GM18867 (cell line): ENCODE results near the gene ZIC4.

ENCODE experiments used
- ATAC-seq: cut with Tn5 transposase; IDR thresholded peaks from one replicate; pipeline ENCODE4 v1.9.1; 2021; ENCODE audit warnings: mild to moderate bottlenecking, moderate library complexity; ENCODE audit not compliant: unreplicated experiment

ZIC4 gene

DNA sequence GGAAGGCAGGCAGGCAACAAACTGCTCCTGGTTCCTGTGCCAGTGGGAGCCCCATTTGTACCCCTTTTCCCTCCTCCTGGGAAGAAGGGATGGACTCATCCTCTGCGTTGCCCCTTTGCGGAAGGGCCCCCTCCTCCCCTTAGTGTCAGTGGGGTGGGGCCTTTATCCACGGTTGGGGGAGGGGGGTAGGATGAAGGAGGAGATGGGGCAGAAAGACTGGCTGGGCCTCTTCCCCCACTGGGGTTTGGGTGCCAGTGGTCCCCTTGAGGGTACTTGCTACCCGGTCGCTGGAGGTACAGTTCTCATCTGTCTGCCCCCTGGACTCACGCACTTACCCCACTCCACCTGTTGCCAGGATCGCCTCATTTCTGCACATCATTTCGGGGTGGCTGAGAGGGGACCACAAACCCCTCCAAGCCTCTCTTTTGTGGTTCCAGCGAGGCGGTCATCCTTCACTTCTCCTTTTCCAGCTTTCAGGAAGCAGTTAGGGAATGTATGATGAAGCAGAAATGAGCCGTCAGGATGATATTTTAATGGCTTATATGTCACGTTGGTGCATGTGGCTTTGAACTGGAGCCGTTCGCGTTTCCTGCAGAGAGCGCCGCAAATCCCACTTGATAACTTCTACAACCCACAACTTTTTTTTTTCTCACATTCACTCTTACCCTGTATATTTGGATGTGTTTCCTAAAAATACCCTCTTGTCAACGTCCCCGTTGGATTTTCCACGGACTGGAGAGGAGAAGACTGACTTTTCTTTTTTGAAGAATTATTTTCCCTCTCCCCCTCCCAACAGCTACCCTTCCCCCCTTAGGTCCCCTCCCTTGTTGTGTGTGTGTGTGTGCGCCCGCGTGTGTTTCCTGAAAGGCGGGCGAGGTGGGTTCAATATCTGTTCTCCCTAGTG, at the start of gene ZIC4:
Gene ZIC4, minus strand, starts transcription at position 516 of the 904 bp plus-strand sequence. CDS start 3,746 bp downstream, outside the sequence.
- ATAC-seq = no peak

DNA sequence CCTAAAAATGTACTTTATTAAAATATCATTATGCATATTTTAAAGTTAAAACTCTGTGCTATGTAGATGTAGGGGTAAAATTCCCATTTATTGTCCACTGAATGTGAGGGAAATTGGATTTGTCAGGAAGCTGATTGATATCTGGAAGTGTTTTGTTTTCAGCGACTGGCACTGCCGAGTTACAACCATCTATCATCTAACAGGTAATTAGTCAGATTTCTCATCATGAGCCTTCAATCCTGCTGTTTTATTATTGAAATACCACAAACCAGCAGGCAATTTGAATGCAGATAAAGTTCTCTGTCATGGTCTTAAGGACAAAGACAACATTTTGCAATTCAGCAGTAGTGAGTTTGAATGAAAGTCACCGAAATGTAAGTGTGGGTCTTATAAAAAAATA, 43.3 kb upstream of the ZIC4 start:
- ATAC-seq = no peak

DNA sequence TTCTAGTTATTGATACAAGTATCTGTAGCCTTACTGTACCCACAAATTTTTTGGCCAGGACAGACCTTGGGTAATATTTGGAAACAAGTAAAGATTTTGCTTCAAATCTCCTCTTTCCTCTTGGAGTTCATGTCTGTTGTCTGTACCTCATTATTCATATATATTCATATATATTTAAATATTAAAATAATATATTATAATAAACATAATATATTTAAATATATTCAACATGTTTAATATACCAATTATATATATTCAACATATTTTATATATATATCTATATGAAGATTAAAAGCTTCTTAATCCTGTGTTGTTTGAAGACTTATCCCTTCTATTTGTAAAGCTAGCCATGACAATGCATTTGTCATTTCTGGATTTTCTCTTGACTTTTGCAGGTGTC, 40.9 kb upstream of the ZIC4 start:
- no peak for ATAC-seq

DNA sequence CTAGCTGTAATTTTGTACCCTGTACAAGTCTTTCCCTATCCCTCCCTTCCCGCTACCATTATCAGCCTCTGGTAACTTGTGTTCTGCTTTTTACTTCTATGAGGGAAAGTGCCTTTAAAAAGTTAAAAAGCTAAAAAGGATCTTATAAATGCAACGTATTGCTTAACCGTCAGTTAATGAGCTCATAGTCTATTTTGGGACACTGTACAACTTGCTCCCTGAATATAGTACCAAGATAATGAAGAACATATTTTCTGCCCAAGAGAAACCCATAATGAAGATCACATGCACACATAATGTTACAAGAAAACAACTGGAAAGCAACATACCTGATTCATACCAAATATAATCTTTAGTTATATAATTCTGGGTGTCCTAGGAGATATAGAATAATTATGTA, 25.4 kb upstream of the ZIC4 start:
- no peak for ATAC-seq

DNA sequence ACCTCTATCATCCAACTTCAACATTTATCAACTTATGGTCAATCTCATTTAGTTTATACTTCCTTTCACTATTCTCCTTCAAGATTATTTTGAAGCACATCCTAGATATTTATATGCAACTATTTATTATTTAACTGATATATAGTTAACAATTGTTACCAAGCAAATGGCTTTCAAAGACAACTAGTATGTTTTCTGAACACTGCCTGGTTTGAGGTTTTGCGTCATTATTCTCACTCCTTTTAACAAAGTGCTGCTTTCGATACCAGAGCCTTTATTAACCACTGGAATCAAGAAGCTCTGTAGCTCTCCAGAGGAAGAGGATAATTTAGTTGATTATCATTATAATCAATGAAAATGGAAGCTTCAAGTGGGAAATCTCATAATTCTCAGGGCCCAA, 22.4 kb upstream of the ZIC4 start:
- no peak for ATAC-seq

DNA sequence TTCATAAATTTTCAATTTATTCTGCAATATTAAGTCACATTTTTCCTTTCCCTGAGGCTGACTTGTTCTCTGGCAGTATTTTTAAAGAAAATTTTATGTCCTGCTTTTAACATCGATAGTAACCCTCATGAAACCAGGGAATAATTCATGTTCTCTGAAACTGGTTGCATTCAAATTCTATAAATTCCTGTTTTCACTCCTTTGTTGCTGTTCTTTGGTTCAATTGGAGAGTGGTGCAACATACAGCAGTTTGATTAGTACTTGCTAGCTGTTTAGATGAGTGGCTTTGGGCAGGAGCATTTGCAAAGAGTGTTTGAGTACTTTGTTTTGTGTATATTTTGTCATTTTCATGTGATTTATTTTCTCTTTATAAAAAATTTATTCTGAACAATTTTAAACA, 22.0 kb upstream of the ZIC4 start:
- ATAC-seq = no peak

DNA sequence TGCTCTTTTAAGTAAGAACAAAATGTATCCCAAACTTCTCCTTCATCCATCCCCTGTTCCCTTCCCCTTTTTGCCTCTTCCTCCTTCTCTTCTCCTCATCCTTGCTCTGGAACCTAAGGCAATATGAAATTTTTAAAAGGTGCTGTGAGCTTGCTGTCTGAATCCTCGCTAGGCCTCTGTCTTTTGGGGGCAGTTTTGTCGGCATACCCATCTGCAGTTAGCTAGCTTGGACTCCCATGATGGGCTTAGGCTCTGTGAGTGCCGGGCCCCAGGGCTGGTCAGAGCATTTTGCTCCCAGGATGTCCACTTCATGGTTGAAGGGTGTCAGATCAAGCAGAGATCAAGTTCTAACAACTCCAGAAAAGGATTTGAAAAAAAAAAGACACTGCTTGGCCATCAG, 21.4 kb upstream of the ZIC4 start:
- no peak for ATAC-seq

DNA sequence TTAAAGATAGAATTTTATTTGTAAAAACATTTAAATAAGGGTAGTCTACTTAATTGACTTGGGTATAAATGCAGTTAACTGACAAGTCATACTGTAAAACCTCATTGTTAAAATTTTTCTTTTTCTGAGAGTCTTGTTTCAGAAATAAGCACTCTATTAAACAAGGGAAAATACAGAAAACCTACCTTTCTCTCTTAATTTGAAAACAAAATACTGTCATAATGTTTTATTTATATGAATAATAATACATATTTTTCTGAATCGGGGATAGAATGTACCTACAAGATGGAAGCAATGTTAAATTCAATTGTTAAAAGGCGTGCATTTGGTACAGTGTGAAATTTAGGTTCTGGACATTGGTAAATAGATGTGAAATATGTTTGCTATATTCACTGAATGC, 20.6 kb upstream of the ZIC4 start:
- no peak for ATAC-seq

DNA sequence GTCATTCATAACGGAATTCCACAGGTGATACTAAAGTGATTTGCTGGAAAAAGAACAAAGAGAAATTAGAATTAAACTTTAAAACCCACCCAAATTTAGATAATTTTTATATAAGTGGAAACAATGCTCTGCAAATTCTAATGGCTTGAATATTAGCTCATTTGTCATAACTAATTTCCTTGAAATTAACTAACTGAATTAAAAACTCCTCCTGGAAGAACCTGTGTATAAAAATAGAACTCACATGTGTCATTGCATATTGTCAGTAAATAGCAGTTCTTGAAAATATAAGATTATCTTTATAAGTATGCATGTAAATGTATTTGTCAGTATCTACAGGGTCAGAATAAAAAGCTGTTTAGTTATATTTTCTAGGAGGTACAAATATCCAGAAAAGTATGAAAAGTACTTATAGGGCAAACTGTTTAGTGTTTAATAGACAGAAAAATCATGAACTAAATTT, 19.1 kb upstream of the ZIC4 start:
- no peak for ATAC-seq

DNA sequence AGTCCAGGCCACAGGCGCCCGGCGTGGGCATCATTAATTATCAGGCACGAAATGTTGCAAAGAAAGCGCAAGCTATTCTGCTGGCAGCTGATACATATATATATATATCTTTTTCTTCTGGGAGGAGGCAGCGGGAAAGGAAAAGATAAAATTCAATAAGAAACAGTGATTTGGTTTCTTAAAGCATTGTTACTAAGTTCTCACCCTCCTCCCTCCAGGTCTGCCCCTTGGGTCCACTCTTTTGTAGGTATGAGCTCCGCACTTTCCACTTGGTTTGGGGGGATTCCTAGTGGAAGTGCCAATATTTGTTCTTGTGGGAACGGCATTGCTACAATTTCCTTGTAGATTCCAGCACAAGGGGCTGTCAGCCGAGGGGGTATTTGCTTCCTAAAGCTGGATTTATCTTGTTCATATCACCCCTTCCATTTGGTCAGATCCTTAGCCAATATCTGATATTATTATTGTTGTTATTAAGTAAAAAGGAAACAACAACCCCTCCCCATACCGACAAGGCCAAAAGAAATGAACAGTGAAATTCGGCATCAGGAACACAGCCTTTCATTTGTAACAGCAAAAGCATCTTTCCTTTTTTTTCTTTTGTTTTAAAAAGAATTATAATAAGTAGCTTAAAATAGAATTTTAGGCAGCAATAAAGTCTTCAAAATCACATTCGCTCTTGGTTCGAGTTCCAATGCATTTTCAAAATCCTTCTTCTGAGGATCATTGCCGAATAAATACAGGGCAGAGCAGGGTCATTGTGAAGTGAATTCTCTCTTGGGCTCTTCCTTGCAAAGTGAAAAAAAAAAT, 18.4 kb upstream of the ZIC4 start:
- ATAC-seq = no peak

DNA sequence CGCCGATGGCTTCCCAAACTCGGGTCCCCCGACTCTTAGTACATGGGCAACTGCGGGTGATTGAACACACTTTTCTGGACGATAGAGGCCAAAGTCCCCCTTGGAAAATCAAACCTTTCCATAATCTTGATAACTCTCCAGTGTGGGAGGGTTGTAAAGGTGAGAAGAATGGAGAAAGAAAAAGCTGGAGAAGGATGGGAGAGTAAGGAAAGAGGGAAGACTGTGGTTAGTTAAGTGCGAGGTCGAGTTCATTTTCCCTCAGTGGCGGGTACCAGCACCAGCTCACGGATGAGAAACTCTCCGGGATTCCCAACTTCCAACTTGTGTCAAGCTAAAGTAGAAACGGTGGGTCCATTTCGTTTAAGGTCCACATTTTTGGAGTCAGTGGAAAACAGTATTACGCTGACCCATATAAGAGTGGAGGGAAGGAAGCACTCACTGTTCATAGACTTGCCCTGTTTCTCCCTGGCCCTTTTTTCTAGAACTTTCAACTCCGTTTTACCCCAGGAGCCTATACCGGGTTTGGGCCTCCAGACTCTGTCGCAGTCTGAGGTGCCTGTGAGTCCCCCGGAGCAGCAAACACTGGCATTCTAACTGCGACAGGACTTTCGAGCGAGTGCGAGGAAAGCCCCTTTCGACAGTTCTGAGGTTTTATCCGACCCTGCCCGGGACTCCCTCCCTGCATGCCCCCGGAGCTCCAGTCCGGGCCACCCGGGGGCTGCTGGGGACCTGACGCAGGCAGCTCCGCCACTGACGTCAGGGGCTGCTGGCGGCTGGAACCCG, 17.6 kb upstream of the ZIC4 start:
- ATAC-seq = no peak

DNA sequence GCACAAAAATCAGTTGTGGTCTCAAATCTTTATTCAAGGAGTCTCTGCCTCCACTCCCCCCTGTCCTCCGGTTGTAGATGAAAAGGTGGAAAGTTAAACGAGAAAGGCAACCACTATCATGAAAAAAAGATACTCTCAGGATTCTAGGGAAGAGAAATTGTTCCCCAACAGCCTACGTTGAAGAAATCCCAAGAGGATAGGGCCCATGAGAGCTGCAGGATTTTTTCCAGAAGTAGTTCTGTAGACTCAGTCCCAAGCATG, 17.1 kb upstream of the ZIC4 start:
- no peak for ATAC-seq

DNA sequence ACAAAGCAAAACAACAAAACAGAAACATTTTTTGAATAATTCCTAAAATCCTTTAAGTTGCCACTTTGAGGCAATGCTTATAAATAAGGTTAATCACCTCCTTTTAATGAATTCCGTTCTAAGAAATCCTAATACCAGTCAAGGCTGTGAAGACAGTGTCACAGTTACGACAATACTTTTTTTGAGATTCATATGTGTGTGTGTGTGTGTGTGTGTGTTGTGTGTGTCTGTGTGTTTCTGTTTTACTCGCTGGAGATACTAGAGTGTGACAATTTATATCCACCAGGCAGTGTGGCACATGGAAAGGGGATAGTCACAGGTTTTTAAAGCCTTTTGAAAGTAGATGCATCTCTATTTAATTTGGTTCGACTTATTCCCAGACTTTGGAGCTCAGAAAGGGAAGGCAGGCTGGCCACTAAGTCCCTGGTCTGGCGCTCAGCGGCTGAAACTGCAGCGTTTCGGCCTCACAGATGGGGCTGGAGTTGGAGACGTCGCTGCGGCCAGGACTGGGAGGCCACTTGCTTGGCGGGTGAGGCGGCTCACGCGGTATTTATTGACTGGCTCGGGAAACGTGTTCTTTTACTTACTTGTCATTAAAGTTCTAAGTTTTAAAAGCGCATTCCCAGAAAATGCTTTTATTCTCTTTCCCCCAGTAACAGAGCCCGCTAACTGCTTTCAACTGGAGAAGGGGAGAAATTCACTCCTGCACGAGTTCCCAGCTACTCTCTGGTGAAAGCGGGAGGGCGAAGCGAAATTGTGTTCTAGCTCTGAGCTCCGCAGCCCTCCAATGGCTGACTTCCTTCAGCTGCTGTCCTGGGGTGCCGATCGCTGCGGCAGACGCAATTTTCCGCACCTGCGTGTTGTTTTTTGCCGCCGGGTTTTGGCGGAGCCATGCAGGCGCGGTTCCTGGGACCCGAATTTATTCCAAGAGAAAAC, 16.5 kb upstream of the ZIC4 start:
- no peak for ATAC-seq

DNA sequence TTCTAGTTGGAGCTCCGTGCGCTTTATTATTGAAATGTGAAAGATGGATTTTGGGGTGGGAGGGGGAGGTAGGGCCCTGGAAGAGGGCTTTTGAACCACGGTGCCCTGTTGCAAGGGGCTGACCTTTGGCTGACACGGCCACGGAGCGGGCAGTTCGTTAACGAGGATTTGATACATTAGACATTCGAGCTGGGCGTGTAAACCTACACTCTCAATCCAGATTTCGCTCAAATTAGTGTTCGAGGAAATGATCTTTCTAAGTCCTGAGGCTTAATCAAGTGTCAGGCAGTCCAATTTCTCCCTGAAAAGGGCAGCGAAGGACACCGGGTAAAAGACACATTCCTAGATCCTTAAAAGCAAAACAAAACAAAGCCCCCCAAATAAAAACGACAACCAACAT, 15.9 kb upstream of the ZIC4 start:
- ATAC-seq = no peak

DNA sequence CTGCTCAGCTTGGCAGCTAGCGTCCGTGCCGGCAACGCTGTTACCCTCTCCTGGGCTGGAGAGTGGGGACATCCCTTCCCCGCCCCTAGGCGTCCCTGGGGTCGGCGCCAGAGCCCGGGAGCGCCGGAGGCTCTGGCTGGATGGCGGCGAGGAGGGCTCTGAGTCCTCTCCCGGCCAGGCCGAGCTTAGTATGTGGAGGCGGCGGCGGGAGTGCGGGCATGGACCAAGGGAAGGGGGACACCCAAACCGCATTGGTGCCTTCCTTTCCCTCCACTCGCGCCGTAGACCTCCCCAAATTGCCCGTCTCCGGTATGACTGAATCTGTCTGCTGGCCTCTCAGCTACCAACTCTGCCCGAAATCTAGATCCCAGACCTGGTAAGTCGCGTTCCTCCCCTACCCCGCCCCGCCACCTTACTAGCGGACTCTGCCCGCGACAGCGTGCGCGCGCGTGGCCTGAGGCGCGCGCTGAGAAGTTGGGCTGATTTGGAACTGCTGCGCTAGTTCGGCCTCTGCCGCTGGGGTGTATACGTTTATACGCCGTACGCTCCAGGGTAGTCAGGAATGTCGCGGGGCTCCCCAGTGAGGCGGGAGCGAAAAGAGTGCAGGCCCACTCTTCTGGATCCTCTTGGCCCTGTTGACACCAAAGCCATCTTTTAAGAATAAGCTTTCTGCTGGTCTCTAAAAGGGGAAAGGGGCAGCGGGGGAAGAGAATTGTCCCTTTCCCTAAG, 15.0 kb upstream of the ZIC4 start:
- no peak for ATAC-seq

DNA sequence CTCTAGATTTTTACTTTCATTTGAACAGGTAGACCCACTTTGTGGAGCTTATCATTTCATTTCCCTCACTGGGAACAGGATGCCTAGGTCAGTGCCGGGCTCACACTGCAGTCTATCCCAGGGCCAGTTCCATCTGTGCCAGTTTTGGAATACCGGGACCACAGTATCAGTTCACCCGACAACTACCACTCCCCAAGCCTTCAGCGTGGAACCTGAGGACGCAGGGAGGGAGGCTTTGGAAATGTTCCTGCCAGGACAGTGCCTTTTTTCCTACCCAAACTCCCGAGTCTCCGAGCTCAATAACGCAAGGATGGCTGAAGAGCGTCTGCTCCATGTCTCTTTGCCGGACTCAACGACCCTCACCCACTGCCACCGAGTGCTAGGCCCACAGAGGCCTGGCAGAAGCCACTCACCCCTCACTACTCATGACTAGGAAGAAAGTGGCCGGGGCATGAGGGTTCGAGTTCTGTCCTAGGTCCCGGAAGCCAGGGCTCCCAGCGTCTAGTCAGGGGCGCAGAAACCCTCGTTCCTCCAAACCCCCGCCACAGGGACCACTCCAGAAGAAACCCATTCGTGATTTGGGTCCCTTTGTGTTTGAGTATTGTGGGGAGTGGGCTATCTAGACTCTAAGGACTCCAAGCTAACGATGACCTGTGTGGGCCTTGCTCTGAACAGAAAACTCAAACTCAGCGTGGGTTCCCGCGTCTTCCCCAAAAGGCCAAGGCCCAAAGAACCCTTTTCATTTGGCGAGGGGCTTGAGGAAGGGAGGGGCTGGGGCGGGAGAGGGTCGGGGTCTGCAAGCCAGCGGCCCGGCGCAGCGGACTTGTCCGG, 14.2 kb upstream of the ZIC4 start:
- ATAC-seq = no peak

DNA sequence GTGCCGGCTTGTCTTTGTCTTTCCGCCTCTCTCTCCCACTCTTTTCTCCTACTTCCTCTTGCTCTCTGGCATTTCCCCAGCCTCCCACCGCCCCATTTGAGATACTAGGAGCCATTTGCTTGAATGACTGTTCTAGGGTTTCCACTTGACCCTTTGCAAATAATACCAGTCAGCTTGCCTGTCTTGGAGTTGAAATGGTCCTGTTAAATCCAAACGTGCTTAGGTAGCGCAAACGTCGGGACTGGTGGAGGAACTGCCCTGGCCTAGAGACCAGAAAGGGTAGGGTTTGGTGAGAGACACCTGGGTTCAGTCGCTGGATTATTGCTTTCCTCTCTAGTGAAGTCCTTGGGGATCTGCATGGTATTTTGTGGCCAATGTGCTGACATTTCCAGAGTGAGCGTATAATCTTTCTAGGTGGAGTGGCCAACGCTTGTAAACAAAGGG, 13.5 kb upstream of the ZIC4 start:
- ATAC-seq = no peak

DNA sequence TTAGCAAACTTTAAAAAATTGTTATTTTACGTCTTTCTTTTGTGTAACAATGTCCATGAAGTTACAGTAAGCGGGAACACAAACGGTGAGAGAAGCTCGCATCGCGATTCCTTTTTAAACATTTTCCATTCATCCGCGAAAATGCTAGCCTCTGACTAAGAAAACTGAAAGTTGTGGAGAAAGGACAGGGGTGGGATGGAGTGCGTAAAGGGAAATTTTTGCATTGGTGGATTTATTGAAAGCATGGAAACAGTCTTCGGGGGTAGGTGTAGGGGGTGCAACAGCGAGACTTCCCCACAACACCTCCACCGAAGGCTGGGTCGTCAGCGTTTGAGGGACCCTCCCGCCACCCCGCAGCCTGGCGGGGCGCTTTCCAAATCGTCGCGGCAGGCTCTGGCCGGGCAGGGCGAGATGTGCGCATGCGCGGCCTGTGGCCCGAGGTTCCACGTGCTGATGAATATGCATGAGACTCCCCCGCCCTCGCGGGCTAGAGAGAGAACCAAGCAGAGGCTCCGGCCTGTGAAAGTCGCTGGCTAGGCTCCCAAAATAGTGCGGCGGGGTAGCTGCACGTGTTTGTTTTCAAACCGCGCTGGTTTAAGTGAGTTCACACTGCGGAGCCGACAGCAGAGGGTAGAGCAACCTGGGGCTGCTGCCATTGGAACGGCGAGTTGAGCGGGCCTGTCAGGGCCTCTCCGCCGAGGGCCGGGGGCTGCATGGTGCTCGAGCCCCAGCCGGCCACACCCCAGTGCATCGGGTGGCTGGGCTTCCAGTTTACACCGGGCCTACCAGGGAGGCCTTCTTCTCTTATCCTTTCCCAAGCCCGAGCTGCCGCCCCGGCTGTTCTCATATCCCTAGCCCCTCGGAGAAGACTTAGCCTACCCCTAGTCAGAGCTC, 12.7 kb upstream of the ZIC4 start:
- peak; percentile 49 for ATAC-seq
